HepG2 (cell line): ENCODE data around the gene CDK5RAP2. TPM values are rescaled to one million over a fixed set of nuclear protein-coding genes. Genes with fewer than 3 reads are reported as not detected.

Experiments used
- ARNT ChIP-seq: fragments of 450-650 bp; IDR thresholded peaks from 2 replicates; pipeline ENCODE4 v1.6.1; 2017
- DRAP1 ChIP-seq: IDR thresholded peaks from 2 replicates; pipeline ENCODE4 v1.6.1; 2016; ENCODE audit warnings: missing genetic modification reagents, missing compliant biosample characterization
- JARID2 ChIP-seq: sonication (generic); formaldehyde crosslinking; IDR thresholded peaks from 2 replicates; pipeline ENCODE4 v1.8.1; 2023; ENCODE audit warnings: missing genetic modification reagents, inconsistent platforms; ENCODE audit not compliant: insufficient replicate concordance
- KLF12 ChIP-seq: sonication (generic); formaldehyde crosslinking; IDR thresholded peaks from 2 replicates; pipeline ENCODE4 v1.4.0; 2020; ENCODE audit warnings: missing genetic modification reagents, borderline replicate concordance
- KLF16 ChIP-seq, 2 experiments: sonication (generic) in 1 of 2; formaldehyde crosslinking in 1 of 2; IDR thresholded peaks; 2 replicates each; pipeline versions ENCODE4 v1.6.1 to v1.8.0; 2016 to 2023; ENCODE audit warnings: missing genetic modification reagents in 2 of 2, missing compliant biosample characterization in 1 of 2
- NCOR1 ChIP-seq: fragments of 200-600 bp; sonication (generic); IDR thresholded peaks from 2 replicates; pipeline ENCODE4 v1.7.0; 2017; ENCODE audit warnings: antibody characterized with exemption, low read length, borderline replicate concordance
- PAXIP1 ChIP-seq: sonication (generic); formaldehyde crosslinking; conservative IDR thresholded peaks from 2 replicates; pipeline ENCODE4 v1.4.0; 2020; ENCODE audit warnings: mild to moderate bottlenecking, missing genetic modification reagents, moderate library complexity
- UBTF ChIP-seq: sonication (generic); formaldehyde crosslinking; IDR thresholded peaks from 2 replicates; pipeline ENCODE4 v1.4.0; 2020; ENCODE audit warnings: mild to moderate bottlenecking, missing genetic modification reagents
- ZBTB3 ChIP-seq: sonication (generic); formaldehyde crosslinking; IDR thresholded peaks from 2 replicates; pipeline ENCODE4 v1.4.0; 2020; ENCODE audit warnings: low read depth, mild to moderate bottlenecking, moderate library complexity, missing genetic modification reagents, borderline replicate concordance
- ZBTB39 ChIP-seq: sonication (generic); formaldehyde crosslinking; IDR thresholded peaks from 2 replicates; pipeline ENCODE4 v1.5.0; 2020; ENCODE audit warnings: missing genetic modification reagents
- ZBTB42 ChIP-seq: sonication (generic); formaldehyde crosslinking; IDR thresholded peaks from 2 replicates; pipeline ENCODE4 v1.5.0; 2020; ENCODE audit warnings: mild to moderate bottlenecking, missing genetic modification reagents
- ZNF136 ChIP-seq: sonication (generic); formaldehyde crosslinking; IDR thresholded peaks from 2 replicates; pipeline ENCODE4 v1.8.1; 2022; ENCODE audit warnings: low read depth, mild to moderate bottlenecking, moderate library complexity, missing genetic modification reagents
- ZNF138 ChIP-seq: sonication (generic); formaldehyde crosslinking; IDR thresholded peaks from 2 replicates; pipeline ENCODE4 v1.5.0; 2020; ENCODE audit warnings: mild to moderate bottlenecking, low read depth, missing genetic modification reagents
- ZNF607 ChIP-seq: sonication (generic); formaldehyde crosslinking; IDR thresholded peaks from 2 replicates; pipeline ENCODE4 v1.5.1; 2020; ENCODE audit warnings: missing genetic modification reagents, mild to moderate bottlenecking, borderline replicate concordance
- ZNF7 ChIP-seq: IDR thresholded peaks from 2 replicates; pipeline ENCODE4 v1.6.1; 2016; ENCODE audit warnings: missing biosample characterization, missing genetic modification reagents
- ZNF775 ChIP-seq: sonication (generic); formaldehyde crosslinking; IDR thresholded peaks from 2 replicates; pipeline ENCODE4 v1.4.0; 2020; ENCODE audit warnings: missing genetic modification reagents, mild to moderate bottlenecking, moderate library complexity, borderline replicate concordance
- ZNF816 ChIP-seq: sonication (generic); formaldehyde crosslinking; IDR thresholded peaks from 2 replicates; pipeline ENCODE4 v1.8.0; 2022; ENCODE audit warnings: missing genetic modification reagents, mild to moderate bottlenecking, borderline replicate concordance
- polyA plus RNA-seq, 8 experiments: library from polyadenylated mRNA; depleted of rRNA in 3 of 8; stranded (reverse) in 7 of 8; unstranded in 1 of 8; fragments of >200 nt; fragmentation: Illumina TruSeq in 4 of 8; extraction: Trizol in 4 of 8; gene quantifications; 2 replicates each; pipeline versions ENCODE4 v1.2.1 to v1.2.3, GENCODE V29; 2011 to 2016; ENCODE audit warnings: low read depth in 4 of 8, missing spikeins in 1 of 8, mixed read lengths in 1 of 8; ENCODE audit not compliant: insufficient read depth in 1 of 8
- total RNA-seq, 5 experiments: library from RNA; depleted of rRNA; stranded (reverse); fragments of >200 nt; fragmentation: Illumina TruSeq; extraction: Trizol; gene quantifications; 2 replicates each; pipeline ENCODE4 v1.2.3, GENCODE V29; 2016; ENCODE audit warnings: low read depth in 1 of 5
- TF ChIP-seq, protein P1 (sequence below): sonication (generic); formaldehyde crosslinking; IDR thresholded peaks from 2 replicates; pipeline ENCODE4 v1.5.0; 2020; ENCODE audit warnings: mild to moderate bottlenecking, missing genetic modification reagents, borderline replicate concordance

The CDK5RAP2 gene
- total and polyA plus RNA-seq, 2 of the 13 experiments (the other 11 are each of a cell fraction or from before 2014, with no cell fraction given), result 31.8 to 42.2 TPM

GRCh38 chr9:120387257-120388002 lies 192.5 kb downstream of the CDK5RAP2 start (continued):
- TF ChIP-seq ZNF607 (CRISPR knock-in tag), result no peak
- TF ChIP-seq DRAP1, result no peak
- TF ChIP-seq ZNF816 (CRISPR knock-in tag), result no peak
- TF ChIP-seq ARNT, result no peak
- TF ChIP-seq ZBTB42 (CRISPR knock-in tag), result no peak
- no peak for TF ChIP-seq PAXIP1 (CRISPR knock-in tag)
- no peak for TF ChIP-seq JARID2 (CRISPR knock-in tag)
- TF ChIP-seq, protein P1, sequence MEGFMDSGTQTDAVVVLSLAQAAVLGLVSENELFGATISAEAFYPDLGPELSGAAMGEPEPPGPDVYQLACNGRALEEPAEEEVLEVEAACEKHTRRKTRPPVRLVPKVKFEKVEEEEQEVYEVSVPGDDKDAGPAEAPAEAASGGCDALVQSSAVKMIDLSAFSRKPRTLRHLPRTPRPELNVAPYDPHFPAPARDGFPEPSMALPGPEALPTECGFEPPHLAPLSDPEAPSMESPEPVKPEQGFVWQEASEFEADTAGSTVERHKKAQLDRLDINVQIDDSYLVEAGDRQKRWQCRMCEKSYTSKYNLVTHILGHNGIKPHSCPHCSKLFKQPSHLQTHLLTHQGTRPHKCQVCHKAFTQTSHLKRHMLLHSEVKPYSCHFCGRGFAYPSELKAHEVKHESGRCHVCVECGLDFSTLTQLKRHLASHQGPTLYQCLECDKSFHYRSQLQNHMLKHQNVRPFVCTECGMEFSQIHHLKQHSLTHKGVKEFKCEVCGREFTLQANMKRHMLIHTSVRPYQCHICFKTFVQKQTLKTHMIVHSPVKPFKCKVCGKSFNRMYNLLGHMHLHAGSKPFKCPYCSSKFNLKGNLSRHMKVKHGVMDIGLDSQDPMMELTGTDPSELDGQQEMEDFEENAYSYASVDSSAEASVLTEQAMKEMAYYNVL (CRISPR knock-in tag), result no peak
- TF ChIP-seq ZBTB39, result no peak
- no peak for TF ChIP-seq NCOR1
- TF ChIP-seq ZNF7, result no peak
- no peak for TF ChIP-seq ZNF775
- TF ChIP-seq KLF16 (CRISPR knock-in tag; IDR thresholded peaks at IDR 0.05), result no peak
- no peak for TF ChIP-seq ZBTB3 (CRISPR knock-in tag)
- no peak for TF ChIP-seq ZNF136 (CRISPR knock-in tag)
- no peak for TF ChIP-seq KLF12 (CRISPR knock-in tag)
- TF ChIP-seq UBTF, result peak; percentile 49
- TF ChIP-seq ZNF138 (CRISPR knock-in tag), result no peak
